Heart left ventricle (tissue), 16 donors: ENCODE measurements around the gene CTAGE9. TPM values are rescaled to one million over a fixed set of nuclear protein-coding genes. Genes with fewer than 3 reads are reported as not detected.
"Not testable (repeated sequence)": the region's sequence is repeated elsewhere in the genome, so short reads cannot be mapped to it uniquely, and the experiment has no call there.

ENCODE experiments used
- ATAC-seq, 4 donors: fragments of 200-7000 bp; cut with Tn5 transposase; one replicate each; pipeline ENCODE4 v1.9.1; 2020 to 2022; ENCODE audit warnings: moderate library complexity in 4 of 4, mild to moderate bottlenecking in 3 of 4, moderate number of reproducible peaks in 1 of 4
- DNase-seq, 5 donors: peaks; one replicate each; pipeline ENCODE4 v3.0.0-alpha.2; 2020
- H3K27ac ChIP-seq, 12 donors: fragments of 200-600 bp; sonication (generic) in 4 of 12; one replicate each; pipeline versions ENCODE4 v1.5.0 to v1.8.0; 2016 to 2022; ENCODE audit warnings: mild to moderate bottlenecking in 2 of 12
- H3K27me3 ChIP-seq, 9 donors: fragments of 200-600 bp; sonication (generic) in 2 of 9; one replicate each; pipeline versions ENCODE4 v1.5.1 to v1.8.0; 2016 to 2022; ENCODE audit warnings: mild to moderate bottlenecking in 3 of 9
- H3K36me3 ChIP-seq, 9 donors: fragments of 200-600 bp; sonication (generic) in 2 of 9; one replicate each; pipeline versions ENCODE4 v1.5.0 to v1.8.0; 2018 to 2022; ENCODE audit warnings: mild to moderate bottlenecking in 2 of 9
- H3K4me1 ChIP-seq, 12 donors: fragments of 200-600 bp; sonication (generic) in 4 of 12; one replicate each; pipeline versions ENCODE4 v1.5.0 to v1.8.0; 2016 to 2022; ENCODE audit warnings: mild to moderate bottlenecking in 3 of 12
- H3K4me3 ChIP-seq, 12 donors: fragments of 200-600 bp; sonication (generic) in 4 of 12; one replicate each; pipeline versions ENCODE4 v1.5.0 to v1.8.0; 2017 to 2022; ENCODE audit warnings: mild to moderate bottlenecking in 9 of 12, moderate library complexity in 4 of 12
- H3K9me3 ChIP-seq, 12 donors: fragments of 200-600 bp; sonication (generic) in 4 of 12; one replicate each; pipeline versions ENCODE4 v1.5.0 to v1.8.0; 2016 to 2022; ENCODE audit warnings: mild to moderate bottlenecking in 1 of 12
- POLR2A ChIP-seq, 2 donors: fragments of 450-650 bp; IDR thresholded peaks; one replicate each; pipeline ENCODE4 v1.6.1; 2017; ENCODE audit warnings: antibody characterized with exemption in 2 of 2, mild to moderate bottlenecking in 2 of 2, moderate library complexity in 2 of 2
- WGBS, 4 donors: extraction: QIAGEN DNeasy Blood & Tissue Kit in 2 of 4; methylation state at CpG; one replicate each; pipeline versions ENCODE4 v1.1.5 to v1.1.7; 2013 to 2018; 5-methylcytosine and 5-hydroxymethylcytosine counted together
- intact Hi-C, 10 donors: fragments of 100-400 bp; cut with DNase I; formaldehyde crosslinking; loops; one replicate each; pipeline versions ENCODE4 v1.11.1 to v1.14.2; 2022
- polyA plus RNA-seq, 2 donors: library from polyadenylated mRNA; stranded (reverse); fragments of 200-250 nt; gene quantifications; one replicate each; pipeline ENCODE4 v1.2.3, GENCODE V29; 2013
- total RNA-seq, 9 donors: library from RNA; depleted of rRNA in 2 of 9; stranded (reverse); fragments of >200 nt in 2 of 9; fragmentation: NEBNext Ultra II Directional in 3 of 9; extraction: Animal tissue kit (Norgen Biotek cat#: 25700) in 3 of 9; gene quantifications; one replicate each; pipeline versions ENCODE4 v1.1.0 to v1.2.4, GENCODE V29; 2016 to 2023
- TF ChIP-seq, protein P1 (sequence below), 12 donors: fragments of 200-600 bp; sonication (generic) in 4 of 12; IDR thresholded peaks; one replicate each; pipeline versions ENCODE4 v1.5.0 to v1.8.0; 2018 to 2022; ENCODE audit warnings: antibody characterized with exemption in 12 of 12, mild to moderate bottlenecking in 5 of 12
- donor health status: ischemic (EF 13 %, LVEDD 7.1; RV severe dilation, severe dysfunction).
- donor health status: healthy with polysubstance abuse.
- donor health status: DM: no; HTN: yes; CAD: no.
- donor health status: DM: no; HTN: no; CAD: no.
- donor health status: ischemic (EF 25% LVEDD 6.9; RV normal size, moderate dysfunction).
- donor health status: ischemic (EF 25% LVEDD 5.7; RV mildly dilated, moderate dysfunction).
- donor health status: healthy.
- donor health status: DM: yes; HTN: yes; CAD: no.
- donor health status: ischemic (EF 35%, LVEDD 5.7; RV mildly dilated, moderate dysfunction).
- donor health status: nonischemic (EF 11% LVEDD 7.7; RV severe dilation, severe dysfunction).
- donor health status: DM: yes; HTN: yes; CAD: no.
- donor health status: PGD.
- donor health status: ischemic (EF 29% LVEDD 5.4; RV normal size, mild dysfunction).
- donor health status: nonischemic (EF 23%, LVEDD 6.1; RV moderate dilation, normal function).

The CTAGE9 gene
- total and polyA plus RNA-seq, 11 donors = not detected

DNA sequence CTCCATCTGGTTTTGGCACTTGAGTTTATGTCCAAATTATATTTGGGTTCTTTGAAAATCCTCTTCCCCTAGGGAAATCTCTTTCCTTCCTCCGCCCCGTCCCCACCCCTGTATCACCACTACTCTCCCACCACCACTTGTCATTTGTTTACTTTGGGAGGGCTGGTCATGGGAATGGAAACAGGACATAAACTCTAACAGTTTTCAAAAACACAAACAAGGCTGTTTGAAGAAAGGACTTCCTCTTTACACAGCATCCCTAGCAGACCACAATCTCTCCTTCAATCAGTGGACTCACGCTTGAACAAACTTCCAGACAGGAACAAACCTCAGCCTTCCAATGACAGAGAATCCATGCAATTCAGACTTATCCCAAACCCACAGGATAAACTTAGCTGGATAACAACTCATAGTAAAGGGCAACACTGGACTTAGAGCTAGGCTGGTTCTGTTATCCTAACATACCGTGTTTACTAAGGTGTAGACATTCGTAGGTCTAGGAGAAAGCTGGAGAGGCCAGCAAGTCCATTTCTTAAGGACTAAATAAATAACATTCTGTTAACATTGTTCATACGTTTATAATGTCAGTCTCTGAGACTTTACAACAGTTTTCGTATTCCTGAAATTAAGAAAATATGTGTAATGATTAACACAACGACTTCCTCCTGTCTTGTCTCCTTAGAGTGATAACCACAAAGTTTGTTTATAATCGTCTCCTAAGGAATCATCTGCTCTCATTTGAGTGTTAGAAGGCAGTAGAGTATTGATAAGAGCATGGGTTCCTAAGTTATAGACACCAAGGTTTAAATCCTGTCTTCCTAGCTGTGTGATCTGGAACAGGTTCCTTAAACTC, 44.1 kb upstream of the CTAGE9 start:
- WGBS, 4 donors = 47 to 57% (median 55%) methylated on average over 9 of the region's 9 CpGs
- Histone ChIP-seq H3K27ac (peak overlapping the region in 6 of 12 donors; percentile 26 to 60 (median 36)), H3K9me3 (no peaks in the 10 kb centered on the region), H3K4me1 (peaks cover 0 to 6% (median 0%) of the 10 kb centered on the region in 12 donors), H3K36me3 (no peaks in the 10 kb centered on the region), H3K4me3 (no peak overlapping the region), H3K27me3 (peaks cover 0 to 3% (median 0%) of the 10 kb centered on the region in 9 donors)
- TF ChIP-seq, protein P1, sequence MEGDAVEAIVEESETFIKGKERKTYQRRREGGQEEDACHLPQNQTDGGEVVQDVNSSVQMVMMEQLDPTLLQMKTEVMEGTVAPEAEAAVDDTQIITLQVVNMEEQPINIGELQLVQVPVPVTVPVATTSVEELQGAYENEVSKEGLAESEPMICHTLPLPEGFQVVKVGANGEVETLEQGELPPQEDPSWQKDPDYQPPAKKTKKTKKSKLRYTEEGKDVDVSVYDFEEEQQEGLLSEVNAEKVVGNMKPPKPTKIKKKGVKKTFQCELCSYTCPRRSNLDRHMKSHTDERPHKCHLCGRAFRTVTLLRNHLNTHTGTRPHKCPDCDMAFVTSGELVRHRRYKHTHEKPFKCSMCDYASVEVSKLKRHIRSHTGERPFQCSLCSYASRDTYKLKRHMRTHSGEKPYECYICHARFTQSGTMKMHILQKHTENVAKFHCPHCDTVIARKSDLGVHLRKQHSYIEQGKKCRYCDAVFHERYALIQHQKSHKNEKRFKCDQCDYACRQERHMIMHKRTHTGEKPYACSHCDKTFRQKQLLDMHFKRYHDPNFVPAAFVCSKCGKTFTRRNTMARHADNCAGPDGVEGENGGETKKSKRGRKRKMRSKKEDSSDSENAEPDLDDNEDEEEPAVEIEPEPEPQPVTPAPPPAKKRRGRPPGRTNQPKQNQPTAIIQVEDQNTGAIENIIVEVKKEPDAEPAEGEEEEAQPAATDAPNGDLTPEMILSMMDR (IDR thresholded peaks at IDR 0.05) = no peak
- no peak for TF ChIP-seq POLR2A (IDR thresholded peaks at IDR 0.05)
- peak in 2 of 4 donors; percentile 24 to 47 for ATAC-seq
- peak in 1 of 5 donors; percentile 27 for DNase-seq
- intact Hi-C loops = no loop called here

- intact Hi-C loops = no loop called here
- H3K27me3 ChIP-seq = peaks cover 0 to 3% (median 0%) of the 10 kb centered on the region in 9 donors
- 55 to 72% (median 66%) methylated on average over 1 of the region's 1 CpG for WGBS, 4 donors
- H3K4me1 ChIP-seq = peaks cover 0 to 6% (median 0%) of the 10 kb centered on the region in 12 donors
- H3K4me3 ChIP-seq = no peak overlapping the region
- TF ChIP-seq, protein P1 (IDR thresholded peaks at IDR 0.05) = no peak
- TF ChIP-seq POLR2A (IDR thresholded peaks at IDR 0.05) = no peak
- H3K36me3 ChIP-seq = no peaks in the 10 kb centered on the region
- H3K27ac ChIP-seq = peak overlapping the region in 3 of 12 donors; percentile 1 to 60 (median 45)
- H3K9me3 ChIP-seq = no peaks in the 10 kb centered on the region
- ATAC-seq (no peak), DNase-seq (no peak)
Observed at GRCh38 chr6:131754088-131754487, 43.3 kb upstream of the CTAGE9 start.

DNA sequence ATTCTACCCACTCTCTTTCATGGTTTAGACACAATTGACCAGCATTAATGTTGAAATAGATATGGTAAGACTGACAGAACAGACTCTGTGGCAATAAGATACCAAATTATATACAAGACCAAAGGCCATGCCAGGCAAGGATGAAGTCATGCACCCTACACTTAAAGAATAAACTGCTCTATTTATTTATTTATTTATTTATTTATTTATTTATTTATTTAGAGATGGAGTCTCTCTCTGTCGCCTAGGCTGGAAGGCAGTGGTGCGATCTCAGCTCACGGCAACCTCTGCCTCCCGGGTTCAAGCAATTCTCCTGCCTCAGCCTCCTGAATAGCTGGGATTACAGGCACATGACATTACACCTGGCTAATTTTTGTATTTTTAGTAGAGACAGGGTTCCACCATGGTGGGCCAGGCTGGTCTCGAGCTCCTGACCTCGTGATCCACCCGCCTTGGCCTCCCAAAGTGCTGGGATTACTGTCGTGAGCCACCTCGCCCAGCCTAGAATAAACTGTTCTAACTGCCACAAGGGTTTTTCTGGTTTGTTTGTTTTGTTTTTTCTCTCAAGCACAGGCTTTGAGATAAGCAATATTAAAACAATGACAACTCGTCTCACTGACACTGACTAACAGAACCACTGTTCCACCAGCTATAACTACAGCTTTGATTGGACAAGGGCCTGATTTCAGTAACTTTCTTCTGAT, 40.3 kb upstream of the CTAGE9 start:
- H3K4me1 ChIP-seq, DNase-seq, H3K9me3 ChIP-seq, H3K36me3 ChIP-seq, H3K27me3 ChIP-seq, H3K4me3 ChIP-seq, H3K27ac ChIP-seq, intact Hi-C loops, ATAC-seq: not testable (repeated sequence)
- 85 to 88% (median 87%) methylated on average over 10 of the region's 10 CpGs for WGBS, 4 donors

DNA sequence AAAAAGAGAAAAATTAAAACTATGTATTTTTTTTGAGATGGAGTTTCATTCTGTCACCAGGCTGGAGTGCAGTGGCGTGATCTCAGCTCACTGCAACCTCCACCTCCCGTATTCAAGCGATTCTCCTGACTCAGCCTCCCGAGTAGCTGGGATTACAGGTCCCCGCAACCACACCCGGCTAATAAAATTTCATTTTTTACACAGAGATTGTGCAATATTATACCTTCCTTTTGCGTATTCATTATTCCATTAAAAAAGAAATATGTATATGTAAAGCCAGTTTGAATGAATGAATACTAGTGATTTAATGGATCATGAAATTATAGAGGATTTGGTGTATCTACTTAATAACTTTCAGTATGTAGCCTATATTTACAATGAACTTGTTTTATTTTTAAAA, 38.2 kb upstream of the CTAGE9 start:
- Histone ChIP-seq H3K9me3 (no peaks in the 10 kb centered on the region), H3K4me3 (no peak overlapping the region), H3K27me3 (no peaks in the 10 kb centered on the region), H3K27ac (no peak overlapping the region), H3K4me1 (no peaks in the 10 kb centered on the region), H3K36me3 (no peaks in the 10 kb centered on the region)
- 94 to 97% (median 96%) methylated on average over 7 of the region's 7 CpGs for WGBS, 4 donors
- no peak for ATAC-seq
- no peak for DNase-seq
- intact Hi-C loops = no loop called here
- TF ChIP-seq, protein P1 (IDR thresholded peaks at IDR 0.05) = no peak
- TF ChIP-seq POLR2A (IDR thresholded peaks at IDR 0.05) = no peak
